ENCODE data around the gene ZNF414.

Gene ZNF414

GRCh38 chr19:8489561-8490394 is 24.2 kb downstream of the ZNF414 start:
- no peak for DNase-seq

- DNase-seq: no peak
Measured at GRCh38 chr19:8488365-8488764, 25.6 kb downstream of the ZNF414 start.

GRCh38 chr19:8487137-8487851 is 26.7 kb downstream of the ZNF414 start:
- no peak for DNase-seq

GRCh38 chr19:8486661-8487136 is 27.3 kb downstream of the ZNF414 start:
- DNase-seq: no peak

GRCh38 chr19:8485561-8486371 is 28.2 kb downstream of the ZNF414 start:
- no peak for DNase-seq

- DNase-seq: no peak
Measured at GRCh38 chr19:8484331-8484894, 29.6 kb downstream of the ZNF414 start.

- DNase-seq: no peak
Measured at GRCh38 chr19:8483165-8483564, 30.8 kb downstream of the ZNF414 start.

- DNase-seq: no peak
Measured at GRCh38 chr19:8482696-8483095, 31.3 kb downstream of the ZNF414 start.

- no peak for DNase-seq
Measured at GRCh38 chr19:8481616-8482015, 32.4 kb downstream of the ZNF414 start.

- no peak for DNase-seq
Measured at GRCh38 chr19:8481201-8481600, 32.8 kb downstream of the ZNF414 start.

GRCh38 chr19:8478598-8478997 is 35.4 kb downstream of the ZNF414 start:
- DNase-seq: no peak

GRCh38 chr19:8477889-8478288 is 36.1 kb downstream of the ZNF414 start:
- no peak for DNase-seq

- no peak for DNase-seq
Measured at GRCh38 chr19:8476524-8476923, 37.4 kb downstream of the ZNF414 start.

- DNase-seq: no peak
Measured at GRCh38 chr19:8475005-8475404, 39.0 kb downstream of the ZNF414 start.

GRCh38 chr19:8473648-8474476 is 40.1 kb downstream of the ZNF414 start:
- no peak for DNase-seq

- DNase-seq: no peak
Measured at GRCh38 chr19:8469613-8470368, 44.2 kb downstream of the ZNF414 start.

- no peak for DNase-seq
Measured at GRCh38 chr19:8468761-8469373, 45.1 kb downstream of the ZNF414 start.

- no peak for DNase-seq
Measured at GRCh38 chr19:8468124-8468523, 45.8 kb downstream of the ZNF414 start.

GRCh38 chr19:8466018-8466417 is 47.9 kb downstream of the ZNF414 start:
- DNase-seq: no peak

- no peak for DNase-seq
Measured at GRCh38 chr19:8463365-8463764, 50.6 kb downstream of the ZNF414 start.

GRCh38 chr19:8462571-8462970 is 51.4 kb downstream of the ZNF414 start:
- no peak for DNase-seq
